ENCODE results near the gene MAST3. TPM values are rescaled to one million over a fixed set of nuclear protein-coding genes. Genes with fewer than 3 reads are reported as not detected.
A peak's percentile ranks its signal among the peaks of the same experiment; 100 is the strongest.

MAST3 gene
- total and polyA plus RNA-seq, 8 donors = 13.7 to 27.5 (median 23.6) TPM

GRCh38 chr19:18168673-18169381, 71.2 kb downstream of the MAST3 start:
- Histone ChIP-seq H3K4me1 (no peaks in the 10 kb centered on the region), H3K36me3 (peaks cover 0 to 22% (median 4%) of the 10 kb centered on the region in 3 donors), H3K9me3 (no peaks in the 10 kb centered on the region), H3K4me3 (no peak overlapping the region), H3K27me3 (no peaks in the 10 kb centered on the region), H3K27ac (no peak overlapping the region)
- FAIRE-seq = no peak
- intact Hi-C loops (cut with DNase I) = loop anchor here in 2 of 3 donors (5.0 to 10.0 kb wide), 2 partner anchors 54 to 57 kb away; no protein-coding TSS in a partner anchor
- ATAC-seq = no peak
- WGBS, 2 donors = 96 to 97% methylated on average over 66 of the region's 66 CpGs
- no peak for TF ChIP-seq CTCF (IDR thresholded peaks at IDR 0.05)
- DNase-seq = peak in 2 of 6 donors; percentile 20 to 78

- 41 to 50% methylated on average over 16 of the region's 16 CpGs for WGBS, 2 donors
- ATAC-seq (no peak), DNase-seq (peak in 1 of 6 donors; percentile 57), FAIRE-seq (no peak)
- TF ChIP-seq CTCF (IDR thresholded peaks at IDR 0.05) = no peak
- peaks cover 0 to 6% (median 3%) of the 10 kb centered on the region in 3 donors for H3K4me1 ChIP-seq
- H3K27ac ChIP-seq = peak overlapping the region in 2 of 4 donors; percentile 52 to 55
- H3K36me3 ChIP-seq = peaks cover 0 to 20% (median 4%) of the 10 kb centered on the region in 3 donors
- H3K9me3 ChIP-seq = no peaks in the 10 kb centered on the region
- H3K4me3 ChIP-seq = no peak overlapping the region
- no peaks in the 10 kb centered on the region for H3K27me3 ChIP-seq
- intact Hi-C loops (cut with DNase I) = no loop called here
Measured at GRCh38 chr19:18170714-18171255, 73.2 kb downstream of the MAST3 start.

- no peak for ATAC-seq
- intact Hi-C loops (cut with DNase I) = no loop called here
- Histone ChIP-seq H3K36me3 (peaks cover 0 to 10% (median 4%) of the 10 kb centered on the region in 3 donors), H3K27ac (peak overlapping the region in 2 of 4 donors; percentile 22 to 55), H3K4me1 (peaks cover 0 to 6% (median 3%) of the 10 kb centered on the region in 3 donors), H3K4me3 (no peak overlapping the region), H3K27me3 (no peaks in the 10 kb centered on the region), H3K9me3 (no peaks in the 10 kb centered on the region)
- peak in 2 of 6 donors; percentile 28 to 40 for DNase-seq
- 88 to 89% methylated on average over 8 of the region's 8 CpGs for WGBS, 2 donors
- no peak for FAIRE-seq
- TF ChIP-seq CTCF (IDR thresholded peaks at IDR 0.05) = no peak
Measured at GRCh38 chr19:18171605-18172327, 74.2 kb downstream of the MAST3 start.

- no peak overlapping the region for H3K4me3 ChIP-seq
- H3K36me3 ChIP-seq = peaks cover 0 to 4% (median 4%) of the 10 kb centered on the region in 3 donors
- H3K9me3 ChIP-seq = no peaks in the 10 kb centered on the region
- TF ChIP-seq CTCF (IDR thresholded peaks at IDR 0.05) = no peak
- intact Hi-C loops (cut with DNase I) = no loop called here
- H3K27ac ChIP-seq = peak overlapping the region in 3 of 4 donors; percentile 37 to 74 (median 69)
- no peaks in the 10 kb centered on the region for H3K27me3 ChIP-seq
- WGBS, 2 donors = 85 to 97% methylated on average over 7 of the region's 7 CpGs
- DNase-seq (peak in 1 of 6 donors; percentile 15), ATAC-seq (no peak), FAIRE-seq (no peak)
- peaks cover 0 to 6% (median 3%) of the 10 kb centered on the region in 3 donors for H3K4me1 ChIP-seq
Measured at GRCh38 chr19:18172331-18173053, 74.9 kb downstream of the MAST3 start.

Measured in pancreas (tissue), 10 donors.